Fibroblast of skin of abdomen (primary cell): Measurements from ENCODE around the gene AADACL4.
"Not testable (repeated sequence)": the region's sequence is repeated elsewhere in the genome, so short reads cannot be mapped to it uniquely, and the experiment has no call there.

Source experiments
- DNase-seq: peaks from one replicate; pipeline ENCODE4 v3.0.0-alpha.2; 2013

The AADACL4 gene

GRCh38 chr1:12658531-12659453, 14.9 kb downstream of the AADACL4 start:
- DNase-seq: peak; percentile 76

DNA sequence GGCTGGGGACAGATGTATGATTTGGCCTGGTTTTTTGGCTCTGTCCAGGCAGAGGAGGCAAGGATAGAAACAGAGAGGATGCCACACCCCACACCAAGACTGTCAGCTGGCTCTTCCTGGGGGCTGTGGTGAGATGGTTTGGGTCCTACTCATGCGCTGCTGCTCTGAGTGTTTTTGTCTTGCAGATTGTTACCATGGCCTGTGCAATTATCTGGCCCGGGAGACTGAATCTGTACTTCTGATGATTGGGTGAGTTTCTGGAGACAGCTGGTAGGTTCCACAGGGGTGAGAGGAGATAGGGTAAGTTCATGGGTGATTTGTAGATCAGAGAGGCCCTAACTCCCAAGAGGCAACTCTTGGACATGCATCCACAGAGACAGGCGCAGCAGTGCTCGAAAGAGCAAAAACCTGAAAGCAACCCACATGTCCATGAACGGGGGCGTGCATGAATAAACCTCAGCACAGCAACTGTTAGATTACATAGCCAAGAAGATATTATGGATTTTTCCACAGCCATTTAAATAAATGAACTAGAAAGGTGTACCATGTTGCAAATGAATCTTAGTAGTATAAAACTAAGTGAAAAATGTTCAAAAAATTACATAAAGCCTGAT, 17.8 kb downstream of the AADACL4 start:
- no peak for DNase-seq

DNA sequence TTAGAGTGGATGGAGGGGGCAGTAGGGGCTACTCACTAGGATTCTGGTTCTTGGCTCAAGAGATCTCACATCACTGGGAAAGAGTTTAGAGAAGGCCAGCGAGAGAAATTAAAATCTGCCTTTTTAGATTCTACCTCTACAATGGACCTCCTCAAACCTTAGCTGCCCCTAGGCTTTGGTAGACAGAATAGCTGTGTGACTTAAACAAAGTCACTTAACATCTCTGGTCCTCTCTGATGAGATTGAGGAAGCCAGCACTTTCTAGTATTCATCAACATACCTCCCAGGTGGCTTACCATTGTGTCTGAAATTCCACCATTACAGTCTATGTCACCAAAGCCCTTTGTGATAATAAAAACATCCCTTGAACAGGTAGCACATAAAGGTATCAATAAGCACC, 18.7 kb downstream of the AADACL4 start:
- no peak for DNase-seq

DNA sequence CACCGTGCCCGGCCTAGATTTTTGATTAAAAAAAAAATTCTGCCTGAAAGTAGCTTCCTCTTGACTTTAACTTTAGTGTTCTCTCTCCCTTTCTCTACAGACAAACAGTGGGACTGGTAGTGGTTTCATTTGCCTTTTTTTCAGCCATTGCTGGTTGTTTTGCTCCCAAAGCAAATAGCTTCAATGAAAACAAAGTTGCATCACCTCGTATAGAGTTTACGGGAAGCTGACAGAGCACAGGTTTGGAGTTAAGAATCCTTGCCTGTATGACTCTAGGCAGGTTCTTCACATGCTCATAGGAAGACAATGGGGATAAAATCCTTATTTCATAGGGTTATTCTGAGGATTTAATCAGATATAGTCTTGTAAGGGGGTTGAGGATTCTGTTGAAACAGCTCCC, 21.6 kb downstream of the AADACL4 start:
- no peak for DNase-seq

- DNase-seq: no peak
Measured at GRCh38 chr1:12666141-12666735, 22.4 kb downstream of the AADACL4 start.

DNA sequence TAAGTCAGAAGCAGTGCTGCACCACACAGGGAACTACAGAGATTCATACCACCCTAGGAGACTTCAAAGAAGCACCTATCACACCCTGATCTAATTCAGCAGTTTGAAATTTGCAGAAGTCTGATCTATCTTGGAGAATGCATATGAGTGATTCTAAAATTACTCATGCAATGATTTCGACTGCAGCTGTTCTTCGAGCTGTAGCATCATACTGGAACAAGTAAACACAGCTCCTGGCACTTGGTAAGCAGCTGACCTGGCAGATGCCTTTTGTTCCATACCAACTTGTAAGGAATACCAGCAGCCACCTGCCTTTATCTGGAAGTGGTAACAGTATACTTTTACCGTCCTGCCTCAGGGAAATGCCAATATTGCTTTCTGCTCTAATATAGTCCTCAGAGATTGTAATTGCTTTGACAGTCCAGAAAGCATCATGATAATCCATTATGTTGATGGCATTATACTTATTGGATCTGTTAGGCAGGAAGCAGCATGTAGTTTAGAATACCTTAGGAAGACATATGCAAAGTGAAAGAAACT, 25.7 kb downstream of the AADACL4 start:
- no peak for DNase-seq

- no peak for DNase-seq
Measured at GRCh38 chr1:12674358-12674757, 30.5 kb downstream of the AADACL4 start.

DNA sequence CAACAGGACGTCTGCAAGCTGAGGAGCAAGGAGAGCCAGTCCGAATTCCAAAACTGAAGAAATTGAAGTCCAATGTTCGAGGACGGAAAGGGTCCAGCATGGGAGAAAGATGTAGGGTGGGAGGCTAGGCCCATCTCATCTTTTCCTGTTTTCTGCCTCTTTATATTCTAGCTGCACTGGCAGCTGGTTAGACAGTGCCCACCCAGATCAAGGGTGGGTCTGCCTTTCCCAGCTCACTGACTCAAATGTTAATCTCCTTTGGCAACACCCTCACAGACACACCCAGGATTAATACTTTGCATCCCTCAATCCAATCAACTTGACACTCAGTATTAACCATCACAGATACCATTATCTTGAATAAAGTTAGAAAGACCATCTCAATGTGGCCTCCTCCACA, 32.2 kb downstream of the AADACL4 start:
- DNase-seq: not testable (repeated sequence)

DNA sequence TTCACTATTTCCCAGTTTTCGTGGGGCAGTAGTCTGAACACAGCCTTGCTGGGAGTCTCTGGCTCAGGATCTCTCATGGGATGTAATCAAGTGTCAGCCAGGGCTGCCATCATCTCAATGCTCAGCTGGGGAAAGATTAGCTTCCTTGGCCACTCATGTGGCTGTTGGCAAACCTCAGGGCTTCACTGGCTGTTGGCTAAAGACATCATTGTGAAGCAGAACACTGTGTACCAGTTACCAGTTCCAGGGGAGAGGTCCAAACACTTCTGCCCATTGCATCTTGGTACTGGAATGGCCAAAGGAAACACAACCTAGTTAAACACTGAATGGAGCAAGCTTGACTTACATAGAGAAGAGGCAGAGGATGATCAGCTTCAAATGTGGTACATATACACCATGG, 33.7 kb downstream of the AADACL4 start:
- DNase-seq: no peak

GRCh38 chr1:12678350-12678749, 34.5 kb downstream of the AADACL4 start:
- DNase-seq: no peak

GRCh38 chr1:12678820-12679219, 34.9 kb downstream of the AADACL4 start:
- DNase-seq: no peak

- DNase-seq: no peak
Measured at GRCh38 chr1:12690156-12690555, 46.3 kb downstream of the AADACL4 start.

GRCh38 chr1:12692967-12693782, 49.3 kb downstream of the AADACL4 start:
- peak; percentile 26 for DNase-seq

DNA sequence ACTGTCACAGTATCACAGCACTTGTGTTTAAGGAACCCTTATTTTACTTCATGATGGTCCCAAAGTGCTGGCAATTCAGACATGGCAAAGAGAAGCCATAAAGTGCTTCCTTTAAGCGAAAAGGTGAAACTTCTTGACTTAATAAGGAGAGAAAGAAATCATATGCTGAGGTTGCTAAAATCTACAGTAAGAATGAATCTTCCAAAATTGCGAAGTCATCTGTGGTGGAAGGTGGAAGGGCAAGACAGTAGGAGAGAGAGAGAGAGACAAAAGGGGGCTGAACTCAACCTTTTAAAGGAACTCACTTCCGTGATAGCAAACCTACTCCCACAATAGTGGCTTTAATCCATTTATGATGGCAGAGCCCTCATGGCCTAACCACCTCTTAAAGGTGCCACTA, 52.8 kb downstream of the AADACL4 start:
- no peak for DNase-seq

- DNase-seq: peak; percentile 84
Measured at GRCh38 chr1:12697397-12697796, 53.5 kb downstream of the AADACL4 start.

DNA sequence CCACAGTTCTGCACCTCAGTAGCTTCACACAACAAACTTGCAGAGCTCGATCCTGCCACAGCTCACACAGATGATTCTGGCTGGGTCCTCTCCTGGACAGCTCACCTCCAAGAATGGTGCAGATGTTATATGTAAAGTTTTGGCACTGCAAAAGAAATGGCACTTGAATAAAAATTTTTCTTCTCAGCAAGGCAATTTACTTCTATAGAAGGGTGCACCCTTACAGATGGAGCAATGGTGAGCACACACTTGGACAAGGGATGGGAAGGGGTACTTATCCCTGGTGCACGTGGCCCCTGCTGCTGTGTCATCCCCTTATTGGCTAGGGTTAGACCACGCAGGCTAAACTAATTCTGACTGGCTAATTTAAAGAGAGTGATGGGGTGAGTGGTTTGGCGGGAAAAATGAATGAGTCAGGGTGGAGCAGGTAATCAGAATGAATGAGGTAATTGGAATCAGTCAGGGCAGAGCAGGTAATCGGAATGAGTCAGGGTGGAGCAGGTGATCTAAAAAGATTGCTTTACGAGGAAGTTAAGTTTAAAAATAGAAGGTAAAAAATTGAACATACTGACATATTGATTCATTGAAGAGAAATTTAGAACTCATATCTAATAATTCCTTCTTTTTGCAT, 60.1 kb downstream of the AADACL4 start:
- no peak for DNase-seq

GRCh38 chr1:12706061-12706460, 62.2 kb downstream of the AADACL4 start:
- no peak for DNase-seq

GRCh38 chr1:12708396-12709090, 64.7 kb downstream of the AADACL4 start:
- no peak for DNase-seq

- DNase-seq: peak; percentile 61
Measured at GRCh38 chr1:12709091-12709491, 65.2 kb downstream of the AADACL4 start.

- peak; percentile 62 for DNase-seq
Measured at GRCh38 chr1:12709696-12710095, 65.8 kb downstream of the AADACL4 start.

GRCh38 chr1:12711536-12711935, 67.7 kb downstream of the AADACL4 start:
- peak; percentile 77 for DNase-seq
